ENCODE measurements around the gene PDGFB.

- TF ChIP-seq, protein P1, sequence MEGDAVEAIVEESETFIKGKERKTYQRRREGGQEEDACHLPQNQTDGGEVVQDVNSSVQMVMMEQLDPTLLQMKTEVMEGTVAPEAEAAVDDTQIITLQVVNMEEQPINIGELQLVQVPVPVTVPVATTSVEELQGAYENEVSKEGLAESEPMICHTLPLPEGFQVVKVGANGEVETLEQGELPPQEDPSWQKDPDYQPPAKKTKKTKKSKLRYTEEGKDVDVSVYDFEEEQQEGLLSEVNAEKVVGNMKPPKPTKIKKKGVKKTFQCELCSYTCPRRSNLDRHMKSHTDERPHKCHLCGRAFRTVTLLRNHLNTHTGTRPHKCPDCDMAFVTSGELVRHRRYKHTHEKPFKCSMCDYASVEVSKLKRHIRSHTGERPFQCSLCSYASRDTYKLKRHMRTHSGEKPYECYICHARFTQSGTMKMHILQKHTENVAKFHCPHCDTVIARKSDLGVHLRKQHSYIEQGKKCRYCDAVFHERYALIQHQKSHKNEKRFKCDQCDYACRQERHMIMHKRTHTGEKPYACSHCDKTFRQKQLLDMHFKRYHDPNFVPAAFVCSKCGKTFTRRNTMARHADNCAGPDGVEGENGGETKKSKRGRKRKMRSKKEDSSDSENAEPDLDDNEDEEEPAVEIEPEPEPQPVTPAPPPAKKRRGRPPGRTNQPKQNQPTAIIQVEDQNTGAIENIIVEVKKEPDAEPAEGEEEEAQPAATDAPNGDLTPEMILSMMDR (IDR thresholded peaks at IDR 0.05): no peak
- TF ChIP-seq POLR2A (IDR thresholded peaks at IDR 0.05): no peak
- no peak for TF ChIP-seq EP300 (IDR thresholded peaks at IDR 0.05)
These were observed 36.6 kb downstream of the PDGFB start for GRCh38 chr22:39208013-39208680.

Data from upper lobe of left lung (tissue), 4 donors.